ENCODE measurements around the gene ZNF853. TPM values are rescaled to one million over a fixed set of nuclear protein-coding genes. Genes with fewer than 3 reads are reported as not detected.

Gene ZNF853
- polyA plus RNA-seq, 3 donors: 0.15 TPM; not detected in 2

DNA sequence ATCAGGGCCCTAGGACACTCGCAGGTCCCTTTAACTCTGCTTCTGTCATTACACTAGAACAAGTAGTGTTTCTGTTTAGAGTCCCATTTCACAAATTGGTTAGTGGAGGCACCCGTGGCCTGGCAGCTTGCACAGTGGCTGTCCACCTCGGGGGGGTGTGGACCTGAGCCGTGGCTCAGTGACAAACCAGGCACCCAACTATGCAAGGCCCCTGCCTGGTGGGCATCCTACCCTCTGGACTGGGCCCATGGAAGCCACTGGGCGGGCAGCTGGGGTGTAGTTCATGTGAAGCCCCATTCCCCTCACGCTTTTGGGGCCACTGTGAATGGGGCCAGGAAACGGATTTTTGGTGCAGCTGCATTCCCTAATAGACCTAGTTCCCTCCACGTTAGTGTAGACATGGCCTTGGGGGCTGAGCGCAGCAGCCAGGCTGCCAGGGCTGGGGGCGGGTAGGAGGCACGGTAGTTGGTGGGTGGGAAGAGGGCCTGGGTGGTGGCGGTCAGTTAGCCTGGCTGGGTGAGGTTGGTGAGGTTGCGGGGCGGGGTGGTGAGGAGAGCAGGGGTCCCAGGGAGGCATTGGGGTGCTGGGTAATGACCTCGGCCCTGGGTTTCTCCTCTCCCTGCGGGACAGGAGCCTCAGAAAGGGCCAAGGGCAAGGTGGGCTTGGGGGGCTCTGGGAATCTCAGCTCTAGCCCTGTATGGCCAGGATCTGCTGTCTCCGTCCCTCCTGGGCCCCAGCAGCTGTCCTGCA lies 40.4 kb downstream of the ZNF853 start:
- H3K4me3 Mint-ChIP-seq: no peak overlapping the region
- DNase-seq: no peak

DNA sequence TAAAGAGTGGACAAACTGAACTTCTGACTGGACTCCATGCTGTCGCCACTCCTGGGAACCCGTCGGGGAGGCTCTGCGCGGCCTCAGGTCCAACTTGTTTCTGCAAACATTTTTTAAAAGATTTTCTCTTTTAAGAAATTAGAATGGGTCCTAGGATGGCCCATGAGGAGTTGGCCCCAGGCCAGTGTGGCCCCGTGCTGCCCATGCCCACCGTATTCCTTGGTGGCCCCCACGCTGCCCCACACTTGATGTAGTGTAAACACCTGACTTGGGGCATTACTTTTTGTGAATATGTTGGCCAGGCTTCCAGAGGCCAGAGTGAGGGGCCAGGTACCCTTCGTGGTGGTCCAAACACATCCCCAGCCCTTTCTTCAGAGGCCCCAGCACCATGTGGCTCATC lies 41.0 kb downstream of the ZNF853 start:
- H3K36me3 ChIP-seq (replicated peaks in 1 of 2; ENCODE audit: control insufficient read depth in 1 of 2, insufficient read depth in 2 of 2, low read length in 2 of 2): peaks cover 23 to 35% of the 10 kb centered on the region in 2 donors
- DNase-seq: no peak
- no peak overlapping the region for H3K4me3 Mint-ChIP-seq
- peaks cover 14 to 25% (median 22%) of the 10 kb centered on the region in 7 donors for H3K9me3 Mint-ChIP-seq
- H3K79me2 ChIP-seq (ENCODE audit: insufficient read depth, low read length): no peaks in the 10 kb centered on the region
- peaks cover 20 to 26% of the 10 kb centered on the region in 2 donors for H3K36me3 Mint-ChIP-seq
- H3K9ac ChIP-seq (ENCODE audit: insufficient read depth, low read length, poor library complexity, severe bottlenecking): no peak overlapping the region
- H4K20me1 ChIP-seq (ENCODE audit: insufficient read depth, low read length): peaks cover 8% of the 10 kb centered on the region
- H3K9me3 ChIP-seq (replicated peaks in 1 of 2; ENCODE audit: control insufficient read depth in 1 of 2, insufficient read depth in 1 of 2, low read length in 2 of 2): peaks cover 19 to 21% of the 10 kb centered on the region in 2 donors
- peaks cover 0 to under 1% of the 10 kb centered on the region in 2 donors for H3K27me3 ChIP-seq (ENCODE audit: control insufficient read depth in 2 of 2, insufficient read depth in 2 of 2, low read length in 2 of 2)
- peaks cover 5 to 26% (median 11%) of the 10 kb centered on the region in 3 donors for H3K27me3 Mint-ChIP-seq (ENCODE audit: low read depth in 3 of 3)
- H3K27ac Mint-ChIP-seq: no peak overlapping the region
- H3K4me1 Mint-ChIP-seq: peaks cover 3% of the 10 kb centered on the region
- no peak overlapping the region for H3K4me2 ChIP-seq (replicated peaks; ENCODE audit: extremely low read depth, low read length, poor library complexity, severe bottlenecking)
- no peak overlapping the region for H3K4me3 ChIP-seq (replicated peaks in 1 of 3; ENCODE audit: low read depth in 2 of 3, low read length in 3 of 3)
- TF ChIP-seq, protein P1, sequence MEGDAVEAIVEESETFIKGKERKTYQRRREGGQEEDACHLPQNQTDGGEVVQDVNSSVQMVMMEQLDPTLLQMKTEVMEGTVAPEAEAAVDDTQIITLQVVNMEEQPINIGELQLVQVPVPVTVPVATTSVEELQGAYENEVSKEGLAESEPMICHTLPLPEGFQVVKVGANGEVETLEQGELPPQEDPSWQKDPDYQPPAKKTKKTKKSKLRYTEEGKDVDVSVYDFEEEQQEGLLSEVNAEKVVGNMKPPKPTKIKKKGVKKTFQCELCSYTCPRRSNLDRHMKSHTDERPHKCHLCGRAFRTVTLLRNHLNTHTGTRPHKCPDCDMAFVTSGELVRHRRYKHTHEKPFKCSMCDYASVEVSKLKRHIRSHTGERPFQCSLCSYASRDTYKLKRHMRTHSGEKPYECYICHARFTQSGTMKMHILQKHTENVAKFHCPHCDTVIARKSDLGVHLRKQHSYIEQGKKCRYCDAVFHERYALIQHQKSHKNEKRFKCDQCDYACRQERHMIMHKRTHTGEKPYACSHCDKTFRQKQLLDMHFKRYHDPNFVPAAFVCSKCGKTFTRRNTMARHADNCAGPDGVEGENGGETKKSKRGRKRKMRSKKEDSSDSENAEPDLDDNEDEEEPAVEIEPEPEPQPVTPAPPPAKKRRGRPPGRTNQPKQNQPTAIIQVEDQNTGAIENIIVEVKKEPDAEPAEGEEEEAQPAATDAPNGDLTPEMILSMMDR (IDR thresholded peaks at IDR 0.05): no peak
- no peak overlapping the region for H3K27ac ChIP-seq (ENCODE audit: low read depth in 1 of 2, low read length in 2 of 2)
- intact Hi-C loops (cut with micrococcal nuclease): no loop called here
- no peak overlapping the region for H2AFZ ChIP-seq (ENCODE audit: insufficient read depth, low read depth, low read length, poor library complexity, severe bottlenecking)
- WGBS (ENCODE audit: insufficient coverage): 100% methylated on average over 6 of the region's 9 CpGs
- no peaks in the 10 kb centered on the region for H3K4me1 ChIP-seq (ENCODE audit: control insufficient read depth in 1 of 2, insufficient read depth in 2 of 2, low read length in 2 of 2)

More for the DNA sequence above, 40.4 kb downstream of the ZNF853 start:
- peaks cover 25 to 27% of the 10 kb centered on the region in 2 donors for H3K9me3 ChIP-seq (replicated peaks in 1 of 2; ENCODE audit: control insufficient read depth in 1 of 2, insufficient read depth in 1 of 2, low read length in 2 of 2)
- H3K27me3 Mint-ChIP-seq (ENCODE audit: low read depth in 3 of 3): peaks cover 5 to 20% (median 7%) of the 10 kb centered on the region in 3 donors
- no peaks in the 10 kb centered on the region for H3K27me3 ChIP-seq (ENCODE audit: control insufficient read depth in 2 of 2, insufficient read depth in 2 of 2, low read length in 2 of 2)
- H4K20me1 ChIP-seq (ENCODE audit: insufficient read depth, low read length): peaks cover 8% of the 10 kb centered on the region
- H2AFZ ChIP-seq (ENCODE audit: insufficient read depth, low read depth, low read length, poor library complexity, severe bottlenecking): no peak overlapping the region
- H3K36me3 Mint-ChIP-seq: peaks cover 25 to 32% of the 10 kb centered on the region in 2 donors
- no peak overlapping the region for H3K27ac ChIP-seq (ENCODE audit: low read depth in 1 of 2, low read length in 2 of 2)
- TF ChIP-seq, protein P1 (IDR thresholded peaks at IDR 0.05): no peak
- H3K9me3 Mint-ChIP-seq: peaks cover 18 to 29% (median 26%) of the 10 kb centered on the region in 7 donors
- H3K4me2 ChIP-seq (replicated peaks; ENCODE audit: extremely low read depth, low read length, poor library complexity, severe bottlenecking): no peak overlapping the region
- intact Hi-C loops (cut with micrococcal nuclease): no loop called here
- no peak overlapping the region for H3K27ac Mint-ChIP-seq
- H3K4me1 ChIP-seq (ENCODE audit: control insufficient read depth in 1 of 2, insufficient read depth in 2 of 2, low read length in 2 of 2): no peaks in the 10 kb centered on the region
- H3K79me2 ChIP-seq (ENCODE audit: insufficient read depth, low read length): no peaks in the 10 kb centered on the region
- 96% methylated on average over 12 of the region's 17 CpGs for WGBS (ENCODE audit: insufficient coverage)
- H3K9ac ChIP-seq (ENCODE audit: insufficient read depth, low read length, poor library complexity, severe bottlenecking): no peak overlapping the region
- H3K36me3 ChIP-seq (replicated peaks in 1 of 2; ENCODE audit: control insufficient read depth in 1 of 2, insufficient read depth in 2 of 2, low read length in 2 of 2): peaks cover 27 to 41% of the 10 kb centered on the region in 2 donors
- H3K4me1 Mint-ChIP-seq: peaks cover 3% of the 10 kb centered on the region
- H3K4me3 ChIP-seq (replicated peaks in 1 of 3; ENCODE audit: low read depth in 2 of 3, low read length in 3 of 3): no peak overlapping the region
